ENCODE data around the gene ZNF790. TPM values are rescaled to one million over a fixed set of nuclear protein-coding genes. Genes with fewer than 3 reads are reported as not detected.

Gene ZNF790
- total RNA-seq, 1 donor from 2014 or later = 12.1 TPM

DNA sequence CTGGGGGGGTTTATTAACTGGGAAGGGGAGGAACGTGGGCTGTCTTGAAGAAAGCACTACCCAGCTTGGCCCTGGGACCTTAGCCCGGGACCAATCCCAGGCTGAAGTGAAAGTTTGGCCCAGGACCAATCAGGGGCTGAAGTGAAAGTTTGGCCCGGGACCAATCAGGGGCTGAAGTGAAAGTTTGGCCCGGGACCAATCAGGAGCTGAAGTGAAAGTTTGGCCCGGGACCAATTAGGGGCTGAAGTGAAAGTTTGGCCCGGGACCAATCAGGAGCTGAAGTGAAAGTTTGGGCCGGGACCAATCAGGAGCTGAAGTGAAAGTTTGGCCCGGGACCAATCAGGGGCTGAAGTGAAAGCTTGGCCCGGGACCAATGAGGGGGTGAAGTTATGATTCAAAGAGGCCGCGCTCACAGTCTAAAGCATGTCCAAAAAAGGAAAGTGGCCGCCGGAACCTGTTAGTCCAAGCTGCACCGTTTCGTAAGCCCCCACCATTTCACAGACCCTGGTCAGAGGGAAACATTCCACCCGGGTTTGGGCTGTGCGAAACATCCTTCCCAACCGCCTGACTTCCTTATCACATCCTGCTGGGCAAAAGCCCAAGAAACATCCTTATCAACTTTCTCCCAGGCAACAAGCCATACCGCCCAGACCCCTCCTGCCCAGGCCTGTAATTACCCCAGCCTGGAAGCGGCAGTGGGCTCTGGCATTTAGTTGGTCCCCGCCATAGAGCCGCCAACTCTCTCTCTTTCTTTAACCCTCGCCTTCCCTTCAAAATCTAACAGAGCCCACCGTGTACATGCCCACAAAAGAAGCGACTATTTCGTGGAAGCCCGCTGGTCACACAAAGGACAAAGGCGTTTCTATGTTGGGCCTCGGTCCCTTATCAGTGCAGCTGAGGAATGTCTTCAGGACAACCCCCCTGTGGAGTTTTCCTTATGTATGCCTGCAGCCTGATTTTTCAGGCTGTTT, 66.6 kb downstream of the ZNF790 start:
- peak; percentile 96 for DNase-seq

Other genes with a start within 250 kb of the ZNF790 start
- 5.9 and 7.5 TPM in 2 replicates for gene ZNF382, start 233.1 kb downstream of the ZNF790 start, total RNA-seq
- gene ZNF461, start 171.6 kb downstream of the ZNF790 start, total RNA-seq = 6.0 and 9.2 TPM in 2 replicates
- gene ZNF567, start 150.8 kb downstream of the ZNF790 start, total RNA-seq = 5.3 and 9.2 TPM in 2 replicates
- 2.6 and 4.8 TPM in 2 replicates for gene ZNF850, start 65.6 kb downstream of the ZNF790 start, total RNA-seq
- 4.0 and 7.7 TPM in 2 replicates for gene ZNF345, start 12.5 kb upstream of the ZNF790 start, total RNA-seq
- gene ZNF829, start 77.9 kb upstream of the ZNF790 start, total RNA-seq = 2.0 and 3.7 TPM in 2 replicates
- gene ZNF568, start 77.9 kb upstream of the ZNF790 start, total RNA-seq = 6.6 and 7.3 TPM in 2 replicates
- 9.0 and 9.7 TPM in 2 replicates for gene ZNF420, start 240.0 kb upstream of the ZNF790 start, total RNA-seq